Activated CD4-positive, alpha-beta T cell treated with anti-CD3 and anti-CD28 coated beads, Interleukin-2, amount 50 U/mL, for 24 hours (primary cell): ENCODE results near the gene STAB2.

Experiments
- DNase-seq, 2 donors: peaks; one replicate each; pipeline ENCODE4 v3.0.0-alpha.2; 2020; ENCODE audit warnings: low read depth in 1 of 2, low spot score in 1 of 2

STAB2 gene

GRCh38 chr12:103774977-103775560 lies 188.0 kb downstream of the STAB2 start:
- no peak for DNase-seq

DNA sequence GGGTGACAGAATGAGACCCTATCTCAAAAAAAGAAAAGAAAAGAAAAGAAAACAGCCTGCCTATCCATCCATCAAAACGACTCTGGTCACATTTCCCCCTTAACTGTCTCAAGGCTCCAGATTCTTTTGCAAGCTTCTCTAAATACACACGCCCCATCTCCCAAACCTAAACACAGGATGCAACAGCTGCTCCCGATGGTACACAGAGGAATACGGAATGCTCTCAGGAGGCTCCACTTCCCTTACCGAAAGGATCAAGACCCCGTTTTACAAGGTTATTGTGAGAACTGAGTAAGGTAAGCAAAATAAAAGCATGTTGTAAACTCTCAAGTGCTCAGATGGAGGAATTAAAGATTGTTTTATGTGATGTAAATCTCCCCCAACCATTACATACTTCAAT lies 191.7 kb downstream of the STAB2 start:
- DNase-seq: no peak

- no peak for DNase-seq
Measured at GRCh38 chr12:103779410-103780092, 192.5 kb downstream of the STAB2 start.

DNA sequence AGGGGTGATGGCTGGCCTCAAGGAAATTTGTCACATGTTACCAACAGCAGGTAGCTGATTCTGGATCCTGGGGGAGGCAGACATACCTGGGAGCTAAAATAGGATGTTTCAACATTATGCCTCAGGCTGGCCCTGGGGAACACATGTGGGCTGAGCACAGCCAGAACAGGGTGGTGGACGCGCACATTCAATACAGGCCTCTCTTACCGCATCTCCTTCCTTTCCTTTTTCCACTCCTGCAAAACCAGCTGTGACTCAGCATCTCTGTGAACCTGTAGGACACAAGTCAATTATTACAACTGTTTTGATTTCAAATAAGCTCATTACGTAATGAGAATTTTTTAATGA lies 193.0 kb downstream of the STAB2 start:
- no peak for DNase-seq

GRCh38 chr12:103780992-103781391 lies 193.9 kb downstream of the STAB2 start:
- DNase-seq: no peak

GRCh38 chr12:103782399-103782798 lies 195.3 kb downstream of the STAB2 start:
- DNase-seq: no peak

GRCh38 chr12:103783744-103784664 lies 196.9 kb downstream of the STAB2 start:
- no peak for DNase-seq

GRCh38 chr12:103785243-103786031 lies 198.4 kb downstream of the STAB2 start:
- DNase-seq: no peak

DNA sequence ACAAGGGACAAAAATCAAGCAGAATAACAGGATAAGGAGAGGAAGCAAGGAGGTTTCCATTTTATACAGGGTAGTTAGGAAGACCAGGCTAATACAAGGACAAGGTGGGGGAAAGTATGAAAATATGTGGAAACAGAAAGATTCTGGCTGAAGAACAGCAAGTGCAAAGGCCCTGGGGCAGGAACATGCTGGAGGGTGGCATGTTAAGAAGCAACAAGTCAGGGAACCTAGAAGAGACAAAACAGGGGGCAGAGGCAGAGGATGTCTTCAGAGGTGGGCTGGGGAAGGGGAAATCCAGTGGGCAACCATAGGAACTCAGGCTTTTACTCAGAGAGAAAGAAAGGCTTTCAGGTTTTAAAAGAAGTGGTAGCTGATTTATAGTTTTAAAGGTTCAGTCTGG lies 199.1 kb downstream of the STAB2 start:
- no peak for DNase-seq

GRCh38 chr12:103791350-103791920 lies 204.4 kb downstream of the STAB2 start:
- no peak for DNase-seq

DNA sequence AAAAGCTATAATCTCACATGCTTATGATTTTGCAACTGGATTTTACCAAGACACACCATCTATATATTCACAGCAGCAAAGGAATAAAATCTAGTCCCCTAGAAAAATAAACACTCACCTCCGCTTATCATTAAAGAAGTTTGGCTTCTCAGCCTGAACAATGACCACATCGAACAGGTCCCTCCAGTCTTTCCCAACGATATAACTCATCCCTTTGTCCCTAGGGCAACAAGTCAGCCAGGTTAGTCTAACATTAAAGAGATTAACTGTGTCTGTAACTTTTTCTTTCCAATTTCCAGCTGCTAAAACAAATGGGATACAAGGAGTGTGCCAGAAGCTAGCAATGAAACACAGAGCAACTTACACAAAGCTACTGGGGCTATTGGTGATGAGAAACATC lies 206.0 kb downstream of the STAB2 start:
- no peak for DNase-seq

- no peak for DNase-seq
Measured at GRCh38 chr12:103793512-103794045, 206.5 kb downstream of the STAB2 start.

- DNase-seq: no peak
Measured at GRCh38 chr12:103794309-103795213, 207.5 kb downstream of the STAB2 start.

DNA sequence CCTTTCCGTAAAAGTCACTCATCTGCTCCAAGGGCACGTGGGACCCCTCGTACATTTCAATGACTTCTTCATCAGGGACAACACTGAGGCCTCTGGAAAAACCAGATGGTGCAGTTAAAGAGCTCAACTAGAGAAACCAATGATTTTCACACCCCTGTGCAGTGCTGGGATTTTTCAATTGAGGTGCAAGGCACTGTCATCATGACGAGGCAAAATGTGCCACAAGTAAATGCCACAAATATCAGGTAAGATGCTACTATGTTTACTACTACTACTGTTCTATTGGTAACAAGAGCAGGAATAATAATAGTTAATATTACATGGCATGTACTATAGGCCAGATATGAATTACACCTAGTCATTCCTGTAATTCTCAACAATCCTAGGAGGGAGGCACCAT lies 211.5 kb downstream of the STAB2 start:
- no peak for DNase-seq

DNA sequence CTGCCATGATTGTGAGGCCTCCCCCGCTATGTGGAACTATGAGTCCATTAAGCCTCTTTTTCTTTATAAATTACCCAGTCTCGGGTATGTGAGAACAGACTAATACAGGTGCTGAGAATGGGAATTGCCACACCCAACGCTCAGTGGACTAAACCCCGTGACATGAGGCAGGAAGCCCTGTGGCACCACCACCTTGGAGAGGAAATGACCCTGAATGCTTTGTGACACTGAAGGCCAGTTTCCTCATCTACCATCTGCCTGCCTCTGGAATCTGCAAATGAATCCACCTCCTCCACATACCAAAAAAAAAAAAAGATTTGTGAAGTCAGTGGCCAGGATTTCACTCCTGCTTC lies 212.4 kb downstream of the STAB2 start:
- DNase-seq: no peak

GRCh38 chr12:103799857-103800771 lies 213.0 kb downstream of the STAB2 start:
- no peak for DNase-seq

- DNase-seq: no peak
Measured at GRCh38 chr12:103801709-103802585, 214.9 kb downstream of the STAB2 start.

- no peak for DNase-seq
Measured at GRCh38 chr12:103802586-103802886, 215.5 kb downstream of the STAB2 start.
